ENCODE measurements around the gene OR9G4. TPM values are rescaled to one million over a fixed set of nuclear protein-coding genes. Genes with fewer than 3 reads are reported as not detected.

The OR9G4 gene
- total and polyA plus RNA-seq, 9 donors = not detected

DNA sequence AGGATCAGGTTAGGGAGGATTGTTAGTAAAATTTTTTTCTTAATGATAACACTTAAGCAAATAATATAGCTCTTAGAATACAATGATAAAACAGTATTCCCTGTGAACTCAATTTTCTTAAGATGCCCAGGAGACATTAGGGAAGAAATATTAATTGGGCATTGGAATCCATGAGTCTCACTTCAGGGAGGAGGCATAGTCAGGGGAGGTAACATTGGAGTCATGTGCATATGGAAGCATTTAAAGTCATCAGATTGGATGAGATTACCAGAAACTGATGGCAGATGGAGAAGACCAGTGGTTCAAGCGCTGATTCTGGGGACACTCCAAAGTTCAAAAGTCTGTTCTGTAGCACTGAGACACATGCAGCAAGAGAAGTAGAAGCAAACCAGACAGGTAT lies 49.7 kb downstream of the OR9G4 start, which contains the start of gene OR9G1:
TSS of gene OR9G1 (plus strand) at position 301 of the 400 bp plus-strand sequence. CDS start 1,293 bp downstream, outside the sequence.
- no peak for DNase-seq
- Histone ChIP-seq H3K27me3 (no peaks in the 10 kb centered on the region), H3K27ac (no peak within 1 kb of the TSS), H3K9me3 (no peaks in the 10 kb centered on the region), H3K4me1 (ENCODE audit: insufficient read depth) (no peaks in the 10 kb centered on the region), H3K4me3 (no peak within 1 kb of the TSS), H3K36me3 (no peaks in the 10 kb centered on the region)
- intact Hi-C loops (cut with DNase I) = no loop called here
- no peak for TF ChIP-seq EP300 (IDR thresholded peaks at IDR 0.05)
- no peak for TF ChIP-seq POLR2A (IDR thresholded peaks at IDR 0.05)
- TF ChIP-seq, protein P1, sequence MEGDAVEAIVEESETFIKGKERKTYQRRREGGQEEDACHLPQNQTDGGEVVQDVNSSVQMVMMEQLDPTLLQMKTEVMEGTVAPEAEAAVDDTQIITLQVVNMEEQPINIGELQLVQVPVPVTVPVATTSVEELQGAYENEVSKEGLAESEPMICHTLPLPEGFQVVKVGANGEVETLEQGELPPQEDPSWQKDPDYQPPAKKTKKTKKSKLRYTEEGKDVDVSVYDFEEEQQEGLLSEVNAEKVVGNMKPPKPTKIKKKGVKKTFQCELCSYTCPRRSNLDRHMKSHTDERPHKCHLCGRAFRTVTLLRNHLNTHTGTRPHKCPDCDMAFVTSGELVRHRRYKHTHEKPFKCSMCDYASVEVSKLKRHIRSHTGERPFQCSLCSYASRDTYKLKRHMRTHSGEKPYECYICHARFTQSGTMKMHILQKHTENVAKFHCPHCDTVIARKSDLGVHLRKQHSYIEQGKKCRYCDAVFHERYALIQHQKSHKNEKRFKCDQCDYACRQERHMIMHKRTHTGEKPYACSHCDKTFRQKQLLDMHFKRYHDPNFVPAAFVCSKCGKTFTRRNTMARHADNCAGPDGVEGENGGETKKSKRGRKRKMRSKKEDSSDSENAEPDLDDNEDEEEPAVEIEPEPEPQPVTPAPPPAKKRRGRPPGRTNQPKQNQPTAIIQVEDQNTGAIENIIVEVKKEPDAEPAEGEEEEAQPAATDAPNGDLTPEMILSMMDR (IDR thresholded peaks at IDR 0.05) = no peak
- WGBS, 3 donors = 87 to 92% (median 91%) methylated on average over 1 of the region's 1 CpG

DNA sequence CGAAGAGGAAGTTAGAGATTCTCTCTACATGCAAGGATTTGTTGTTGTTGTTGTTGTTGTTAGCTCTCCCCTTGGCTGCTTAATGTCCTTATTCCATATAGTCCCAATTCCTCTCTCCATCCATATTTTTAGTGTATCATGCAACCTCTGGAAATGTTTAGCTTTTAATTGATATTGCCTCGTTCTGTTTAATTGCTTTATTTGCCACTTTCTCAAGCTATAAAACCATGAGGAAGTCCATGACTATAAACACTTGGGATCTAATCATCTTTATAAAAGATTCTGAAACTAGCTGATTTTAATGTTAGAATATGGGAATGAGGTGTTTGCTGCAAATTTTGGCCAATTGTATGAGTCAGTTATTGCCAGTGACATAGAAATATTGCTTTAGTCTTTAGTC lies 55.1 kb downstream of the OR9G4 start:
- 75 to 79% (median 76%) methylated on average over 2 of the region's 2 CpGs for WGBS, 3 donors
- H3K27ac ChIP-seq = no peak overlapping the region
- DNase-seq = no peak
- H3K36me3 ChIP-seq = no peaks in the 10 kb centered on the region
- H3K9me3 ChIP-seq = no peaks in the 10 kb centered on the region
- no peak overlapping the region for H3K4me3 ChIP-seq
- no peak for TF ChIP-seq POLR2A (IDR thresholded peaks at IDR 0.05)
- TF ChIP-seq, protein P1 (IDR thresholded peaks at IDR 0.05) = no peak
- no peak for TF ChIP-seq EP300 (IDR thresholded peaks at IDR 0.05)
- no peaks in the 10 kb centered on the region for H3K27me3 ChIP-seq
- no peaks in the 10 kb centered on the region for H3K4me1 ChIP-seq (ENCODE audit: insufficient read depth)
- intact Hi-C loops (cut with DNase I) = no loop called here

Small RNA genes within 50 kb of the gene (microRNA-seq; reads per million reads assigned to microRNA genes)
- 0 reads per million in 3 donors for gene MIR6128

Small RNA genes within 50 kb of the gene (small RNA-seq; reads per million reads assigned to genes)
- gene AP001803.1 (not detected), gene MIR6128 (not detected)

Other genes starting within 250 kb of the OR9G4 start
- gene OR5M11, start 205.4 kb downstream of the OR9G4 start, total RNA-seq = not detected
- gene OR5M11, start 205.4 kb downstream of the OR9G4 start, polyA plus RNA-seq = not detected
- not detected for gene OR5M10, start 171.0 kb downstream of the OR9G4 start, total RNA-seq
- gene OR5M10, start 171.0 kb downstream of the OR9G4 start, polyA plus RNA-seq = not detected
- gene OR5M1, start 133.8 kb downstream of the OR9G4 start, total RNA-seq = not detected
- gene OR5M1, start 133.8 kb downstream of the OR9G4 start, polyA plus RNA-seq = not detected
- not detected for gene OR5AP2, start 106.3 kb downstream of the OR9G4 start, total RNA-seq
- gene OR5AP2, start 106.3 kb downstream of the OR9G4 start, polyA plus RNA-seq = not detected
- gene OR5AR1, start 85.0 kb downstream of the OR9G4 start, total RNA-seq = not detected
- not detected for gene OR5AR1, start 85.0 kb downstream of the OR9G4 start, polyA plus RNA-seq
- not detected for gene OR9G1, start 49.6 kb downstream of the OR9G4 start, total RNA-seq
- not detected for gene OR9G1, start 49.6 kb downstream of the OR9G4 start, polyA plus RNA-seq
- gene OR5AK2, start 240.2 kb upstream of the OR9G4 start, total RNA-seq = not detected
- gene OR5AK2, start 240.2 kb upstream of the OR9G4 start, polyA plus RNA-seq = not detected

Measured in ovary (tissue), 9 donors.